IPS DF 19.7 (cell line): ENCODE measurements around the gene DEFB118.
"Not testable (repeated sequence)": the region's sequence is repeated elsewhere in the genome, so short reads cannot be mapped to it uniquely, and the experiment has no call there.

Source experiments
- DNase-seq: peaks from one replicate; pipeline ENCODE4 v3.0.0-alpha.2; 2013; ENCODE audit warnings: low read depth, low spot score

The DEFB118 gene

GRCh38 chr20:31368301-31368700 lies at the start of gene DEFB118:
Gene DEFB118 (plus strand): TSS chr20:31368601. CDS start chr20:31368651, 50 bp downstream.
- DNase-seq: no peak

- DNase-seq: no peak
These were observed 45.9 kb upstream of the DEFB118 start for GRCh38 chr20:31322504-31322903.

- DNase-seq: no peak
These were observed 37.5 kb upstream of the DEFB118 start for GRCh38 chr20:31330893-31331292.

DNA sequence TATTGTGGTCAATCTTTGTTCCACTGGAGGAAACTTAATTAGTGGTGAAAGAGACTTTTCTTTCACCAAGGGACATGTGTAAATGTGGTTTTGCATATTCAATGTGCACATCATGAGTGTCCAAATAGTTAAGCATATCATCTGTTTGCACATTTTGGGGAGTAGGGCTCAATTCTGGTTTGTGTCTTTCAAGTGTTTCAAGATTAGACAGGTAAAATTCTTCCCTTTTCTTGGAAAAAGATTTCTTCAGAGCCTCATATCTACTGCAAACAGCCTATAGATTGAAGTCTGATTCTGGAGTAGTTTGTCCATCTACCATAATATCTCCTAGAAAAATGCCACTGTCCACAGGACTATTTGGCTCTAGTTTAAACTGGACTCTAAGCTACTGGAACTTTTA lies 26.9 kb upstream of the DEFB118 start:
- DNase-seq: no peak

DNA sequence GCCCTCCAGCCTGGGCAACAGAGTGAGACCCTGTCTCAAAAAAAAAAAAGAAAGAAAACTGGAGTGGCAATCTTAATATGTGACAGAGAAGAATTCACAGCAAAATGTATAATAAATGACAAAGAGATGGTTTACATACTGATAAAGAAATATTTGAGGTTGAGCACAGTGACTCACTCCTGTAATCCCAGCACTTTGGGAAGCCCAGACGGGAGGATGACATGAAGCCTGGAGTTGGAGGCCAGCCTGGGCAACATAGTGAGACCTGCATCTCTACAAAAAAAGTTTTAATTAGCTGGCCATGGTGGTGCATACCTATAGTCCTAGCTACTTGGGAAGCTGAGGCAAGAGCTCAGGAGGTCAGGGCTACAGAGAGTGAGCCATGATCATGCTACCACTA lies 12.4 kb upstream of the DEFB118 start:
- no peak for DNase-seq

DNA sequence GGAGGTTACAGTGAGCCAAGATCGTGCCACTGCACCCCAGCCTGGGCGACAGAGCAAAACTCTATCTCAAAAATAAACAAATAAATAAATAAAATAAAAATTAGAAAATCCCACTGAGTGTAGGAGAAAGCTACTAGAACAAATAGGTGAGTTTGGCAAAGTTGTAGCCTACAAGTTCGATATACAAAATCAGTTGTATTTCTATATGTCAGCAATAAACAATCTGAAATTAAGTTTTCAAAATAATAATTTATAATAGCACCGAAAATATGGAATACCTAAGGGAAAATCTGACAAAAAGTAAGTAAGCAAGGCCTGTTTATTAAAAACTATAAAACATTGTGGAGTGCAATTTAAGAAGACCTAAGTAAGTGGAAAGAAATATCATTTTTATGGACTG lies 5.1 kb upstream of the DEFB118 start:
- DNase-seq: no peak

DNA sequence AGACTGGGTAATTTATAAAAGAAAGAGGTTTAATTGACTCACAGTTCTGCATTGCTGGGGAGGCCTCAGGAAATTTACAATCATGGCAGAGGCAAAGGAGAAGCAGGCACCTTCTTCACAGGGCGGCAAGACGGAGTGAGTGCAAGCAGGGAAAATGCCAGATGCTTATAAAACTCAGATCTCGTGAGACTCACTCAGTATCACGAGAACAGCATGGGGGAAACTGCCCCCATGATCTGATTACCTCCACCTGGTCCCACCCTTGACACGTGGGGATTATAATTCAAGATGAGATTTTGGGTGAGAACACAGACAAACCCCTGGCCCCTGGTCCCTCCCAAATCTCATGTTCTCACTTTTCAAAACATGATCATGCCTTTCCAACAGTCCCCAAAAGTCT lies 4.1 kb upstream of the DEFB118 start:
- DNase-seq: not testable (repeated sequence)

- no peak for DNase-seq
These were observed 5.9 kb downstream of the DEFB118 start for GRCh38 chr20:31374346-31374745.

- no peak for DNase-seq
These were observed 22.1 kb downstream of the DEFB118 start, which contains the start of gene DEFB119 for GRCh38 chr20:31390490-31390889. Gene DEFB119 (minus strand): TSS chr20:31390590. CDS start chr20:31390483, 107 bp downstream.

DNA sequence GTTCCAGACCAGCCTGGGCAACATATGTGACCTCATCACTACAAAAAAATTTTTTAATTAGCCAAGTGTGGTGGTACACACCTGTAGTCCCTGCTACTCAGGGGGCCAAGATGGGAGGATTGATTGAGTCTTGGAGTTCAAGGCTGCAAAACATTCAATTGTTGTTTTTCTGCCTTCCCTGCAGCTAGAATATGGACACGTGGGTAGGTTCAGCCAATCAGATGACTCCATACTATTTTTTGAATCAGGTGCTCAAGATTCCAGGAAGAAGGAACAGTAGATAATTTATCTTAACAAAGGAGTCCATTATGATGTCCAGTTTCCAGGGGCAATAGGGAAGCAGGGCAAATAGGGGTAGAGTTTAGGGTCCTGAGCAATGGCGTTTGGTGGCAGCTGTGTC lies 24.4 kb downstream of the DEFB118 start:
- no peak for DNase-seq

DNA sequence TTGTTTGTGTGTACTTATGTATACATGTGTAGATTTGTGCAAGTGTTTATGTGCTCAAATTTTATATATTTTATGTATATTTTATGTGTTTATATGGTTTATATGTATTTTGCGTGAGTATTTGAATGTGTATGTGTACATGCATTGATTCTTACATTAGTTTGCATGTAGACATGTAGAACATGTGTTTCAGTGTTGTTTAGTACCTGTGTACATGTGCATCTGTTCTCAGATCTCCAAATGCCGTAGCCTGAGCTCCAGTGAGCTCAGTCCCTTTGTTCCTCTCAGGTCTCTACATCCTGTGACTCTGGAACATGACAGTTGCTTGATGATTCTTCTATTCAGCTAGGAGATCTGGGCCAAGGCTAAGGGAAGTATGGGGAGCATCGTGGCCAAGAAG lies 26.5 kb downstream of the DEFB118 start:
- no peak for DNase-seq

DNA sequence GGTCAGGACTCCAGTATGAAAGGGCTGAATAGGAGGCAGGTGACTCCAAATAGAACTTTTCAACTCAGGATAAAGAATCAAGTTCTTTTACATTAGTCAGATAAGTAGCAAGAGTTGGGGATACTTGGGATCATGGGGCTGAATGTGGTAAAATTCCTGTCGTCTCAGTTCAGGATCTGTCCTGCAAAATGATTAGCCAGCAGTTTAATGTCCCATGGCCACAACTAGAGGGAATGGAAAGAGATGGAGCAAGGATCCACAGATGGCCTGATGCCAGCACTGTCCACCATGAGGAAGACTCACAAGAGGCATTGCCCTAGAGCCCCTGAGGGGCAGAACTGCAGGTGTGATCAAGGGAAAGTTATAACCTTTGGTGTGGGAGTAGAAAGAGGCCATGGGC lies 35.5 kb downstream of the DEFB118 start:
- DNase-seq: no peak

- no peak for DNase-seq
These were observed 37.7 kb downstream of the DEFB118 start, which contains the start of gene DEFB121 for GRCh38 chr20:31406115-31406514. Gene DEFB121 (minus strand): TSS chr20:31406215. CDS start chr20:31406152, 63 bp downstream.

GRCh38 chr20:31410011-31410410 lies 41.6 kb downstream of the DEFB118 start:
- no peak for DNase-seq

DNA sequence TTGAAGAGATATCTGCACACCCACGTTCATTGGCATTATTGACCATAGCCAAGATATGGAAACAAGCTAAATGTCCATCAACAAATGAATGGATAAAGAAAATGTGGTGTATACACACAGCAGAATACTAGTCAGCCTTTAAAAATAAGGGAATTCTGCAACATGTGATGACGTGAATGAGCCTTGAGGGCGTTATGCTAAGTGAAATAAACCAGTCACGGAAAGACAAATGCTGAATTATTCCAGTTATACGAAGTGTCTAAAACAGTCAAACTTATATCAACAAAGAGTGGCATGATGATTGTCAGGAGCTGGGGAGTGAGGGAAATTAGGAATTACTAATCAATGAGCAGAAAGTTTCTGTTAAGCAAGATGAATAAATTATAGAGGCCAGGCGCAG lies 46.0 kb downstream of the DEFB118 start:
- DNase-seq: no peak

GRCh38 chr20:31415653-31416052 lies 47.3 kb downstream of the DEFB118 start:
- no peak for DNase-seq

DNA sequence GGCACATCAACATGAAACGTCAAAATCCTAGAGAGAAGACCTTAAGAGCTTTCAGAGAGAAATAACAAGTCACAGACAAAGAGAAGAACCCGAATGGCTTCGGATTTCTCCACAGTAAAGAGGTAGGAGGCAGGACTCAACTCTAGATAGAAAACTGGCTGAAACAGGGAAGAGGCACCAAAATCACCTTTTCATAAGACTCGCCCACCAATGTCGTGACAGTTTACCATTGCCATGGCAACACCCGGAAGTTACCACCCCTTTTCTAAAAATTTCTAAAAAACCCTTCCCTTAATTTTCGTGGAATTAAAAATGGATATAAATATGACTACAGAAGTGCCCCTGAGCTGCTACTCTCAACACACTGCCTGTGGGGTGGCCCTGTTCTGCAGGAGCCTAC lies 49.9 kb downstream of the DEFB118 start:
- no peak for DNase-seq
